Ishikawa (cell line): ENCODE data around the gene CCDC86.

Experiments
- CEBPB ChIP-seq: IDR thresholded peaks from 2 replicates; pipeline ENCODE4 v1.6.1; 2012
- CREB1 ChIP-seq: IDR thresholded peaks from 2 replicates; pipeline ENCODE4 v1.6.1; 2012; ENCODE audit warnings: low read depth
- EGR1 ChIP-seq: IDR thresholded peaks from 2 replicates; pipeline ENCODE4 v1.6.1; 2012
- EP300 ChIP-seq: IDR thresholded peaks from 2 replicates; pipeline ENCODE4 v1.6.1; 2012; ENCODE audit warnings: borderline replicate concordance
- FOXM1 ChIP-seq: IDR thresholded peaks from 2 replicates; pipeline ENCODE4 v1.6.1; 2012; ENCODE audit warnings: low read depth, borderline replicate concordance
- NFIC ChIP-seq: IDR thresholded peaks from 2 replicates; pipeline ENCODE4 v1.6.1; 2012
- RAD21 ChIP-seq: IDR thresholded peaks from 2 replicates; pipeline ENCODE4 v1.6.1; 2012; ENCODE audit warnings: low read depth
- TAF1 ChIP-seq: IDR thresholded peaks from 2 replicates; pipeline ENCODE4 v1.6.1; 2012; ENCODE audit warnings: low read depth, mild to moderate bottlenecking
- TCF12 ChIP-seq: IDR thresholded peaks from 2 replicates; pipeline ENCODE4 v1.6.1; 2012; ENCODE audit warnings: low read depth
- TEAD4 ChIP-seq: IDR thresholded peaks from 2 replicates; pipeline ENCODE4 v1.6.1; 2012
- YY1 ChIP-seq: IDR thresholded peaks from 2 replicates; pipeline ENCODE4 v1.6.1; 2012; ENCODE audit warnings: low read depth
- ZBTB7A ChIP-seq: IDR thresholded peaks from 2 replicates; pipeline ENCODE4 v1.6.1; 2012; ENCODE audit warnings: low read depth
- TF ChIP-seq, protein P1 (sequence below): IDR thresholded peaks from 2 replicates; pipeline ENCODE4 v1.6.1; 2012; ENCODE audit warnings: low read depth, mild to moderate bottlenecking
- TF ChIP-seq, protein P2 (sequence below): IDR thresholded peaks from 2 replicates; pipeline ENCODE4 v1.6.1; 2012
- TF ChIP-seq, protein P3 (sequence below): IDR thresholded peaks from 2 replicates; pipeline ENCODE4 v1.6.1; 2012

The CCDC86 gene, protein sequence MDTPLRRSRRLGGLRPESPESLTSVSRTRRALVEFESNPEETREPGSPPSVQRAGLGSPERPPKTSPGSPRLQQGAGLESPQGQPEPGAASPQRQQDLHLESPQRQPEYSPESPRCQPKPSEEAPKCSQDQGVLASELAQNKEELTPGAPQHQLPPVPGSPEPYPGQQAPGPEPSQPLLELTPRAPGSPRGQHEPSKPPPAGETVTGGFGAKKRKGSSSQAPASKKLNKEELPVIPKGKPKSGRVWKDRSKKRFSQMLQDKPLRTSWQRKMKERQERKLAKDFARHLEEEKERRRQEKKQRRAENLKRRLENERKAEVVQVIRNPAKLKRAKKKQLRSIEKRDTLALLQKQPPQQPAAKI

DNA sequence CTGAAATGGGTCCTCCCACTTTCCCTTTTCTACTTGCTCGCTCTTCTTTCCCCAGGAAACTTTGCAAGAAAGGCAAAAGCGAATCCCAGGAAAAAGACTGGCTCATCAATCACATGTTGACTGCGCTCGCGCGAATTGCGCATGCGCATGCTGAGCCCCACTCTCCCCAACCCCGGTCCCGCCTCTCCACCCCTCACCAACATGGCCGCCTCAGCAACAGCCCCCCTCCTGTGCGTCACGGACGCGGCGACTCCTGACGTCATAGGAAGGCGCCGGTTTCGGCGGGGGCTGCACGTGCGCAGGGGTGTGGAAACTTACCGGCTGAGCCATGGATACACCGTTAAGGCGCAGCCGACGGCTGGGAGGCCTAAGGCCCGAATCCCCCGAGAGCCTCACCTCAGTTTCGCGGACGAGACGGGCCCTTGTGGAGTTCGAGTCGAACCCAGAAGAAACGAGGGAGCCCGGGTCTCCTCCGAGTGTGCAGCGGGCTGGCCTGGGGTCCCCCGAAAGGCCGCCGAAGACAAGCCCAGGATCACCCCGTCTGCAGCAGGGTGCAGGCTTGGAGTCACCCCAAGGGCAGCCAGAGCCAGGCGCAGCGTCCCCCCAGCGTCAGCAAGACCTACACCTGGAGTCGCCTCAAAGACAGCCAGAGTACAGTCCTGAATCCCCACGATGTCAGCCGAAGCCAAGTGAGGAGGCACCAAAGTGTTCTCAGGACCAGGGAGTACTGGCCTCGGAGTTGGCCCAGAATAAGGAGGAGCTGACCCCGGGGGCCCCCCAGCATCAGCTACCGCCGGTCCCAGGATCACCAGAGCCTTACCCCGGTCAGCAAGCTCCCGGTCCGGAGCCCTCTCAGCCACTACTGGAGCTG lies at the start of gene CCDC86:
Gene CCDC86, plus strand, starts transcription at position 317 of the 871 bp plus-strand sequence. Its CDS starts 12 bp downstream, at position 329.
- TF ChIP-seq, protein P1, sequence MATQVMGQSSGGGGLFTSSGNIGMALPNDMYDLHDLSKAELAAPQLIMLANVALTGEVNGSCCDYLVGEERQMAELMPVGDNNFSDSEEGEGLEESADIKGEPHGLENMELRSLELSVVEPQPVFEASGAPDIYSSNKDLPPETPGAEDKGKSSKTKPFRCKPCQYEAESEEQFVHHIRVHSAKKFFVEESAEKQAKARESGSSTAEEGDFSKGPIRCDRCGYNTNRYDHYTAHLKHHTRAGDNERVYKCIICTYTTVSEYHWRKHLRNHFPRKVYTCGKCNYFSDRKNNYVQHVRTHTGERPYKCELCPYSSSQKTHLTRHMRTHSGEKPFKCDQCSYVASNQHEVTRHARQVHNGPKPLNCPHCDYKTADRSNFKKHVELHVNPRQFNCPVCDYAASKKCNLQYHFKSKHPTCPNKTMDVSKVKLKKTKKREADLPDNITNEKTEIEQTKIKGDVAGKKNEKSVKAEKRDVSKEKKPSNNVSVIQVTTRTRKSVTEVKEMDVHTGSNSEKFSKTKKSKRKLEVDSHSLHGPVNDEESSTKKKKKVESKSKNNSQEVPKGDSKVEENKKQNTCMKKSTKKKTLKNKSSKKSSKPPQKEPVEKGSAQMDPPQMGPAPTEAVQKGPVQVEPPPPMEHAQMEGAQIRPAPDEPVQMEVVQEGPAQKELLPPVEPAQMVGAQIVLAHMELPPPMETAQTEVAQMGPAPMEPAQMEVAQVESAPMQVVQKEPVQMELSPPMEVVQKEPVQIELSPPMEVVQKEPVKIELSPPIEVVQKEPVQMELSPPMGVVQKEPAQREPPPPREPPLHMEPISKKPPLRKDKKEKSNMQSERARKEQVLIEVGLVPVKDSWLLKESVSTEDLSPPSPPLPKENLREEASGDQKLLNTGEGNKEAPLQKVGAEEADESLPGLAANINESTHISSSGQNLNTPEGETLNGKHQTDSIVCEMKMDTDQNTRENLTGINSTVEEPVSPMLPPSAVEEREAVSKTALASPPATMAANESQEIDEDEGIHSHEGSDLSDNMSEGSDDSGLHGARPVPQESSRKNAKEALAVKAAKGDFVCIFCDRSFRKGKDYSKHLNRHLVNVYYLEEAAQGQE, result no peak
- TF ChIP-seq CEBPB (no peak), EP300 (peak; percentile 42; the same call in 1 of the 2 replicates), EGR1 (no peak), TCF12 (peak; percentile 71), YY1 (peak; percentile 98), RAD21 (no peak), ZBTB7A (peak; percentile 55; the same call in 1 of the 2 replicates), FOXM1 (no peak), TAF1 (peak; percentile 82), NFIC (no peak), CREB1 (peak; percentile 100)
- TF ChIP-seq, protein P2, sequence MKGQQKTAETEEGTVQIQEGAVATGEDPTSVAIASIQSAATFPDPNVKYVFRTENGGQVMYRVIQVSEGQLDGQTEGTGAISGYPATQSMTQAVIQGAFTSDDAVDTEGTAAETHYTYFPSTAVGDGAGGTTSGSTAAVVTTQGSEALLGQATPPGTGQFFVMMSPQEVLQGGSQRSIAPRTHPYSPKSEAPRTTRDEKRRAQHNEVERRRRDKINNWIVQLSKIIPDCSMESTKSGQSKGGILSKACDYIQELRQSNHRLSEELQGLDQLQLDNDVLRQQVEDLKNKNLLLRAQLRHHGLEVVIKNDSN, result peak; percentile 82
- TF ChIP-seq, protein P3, sequence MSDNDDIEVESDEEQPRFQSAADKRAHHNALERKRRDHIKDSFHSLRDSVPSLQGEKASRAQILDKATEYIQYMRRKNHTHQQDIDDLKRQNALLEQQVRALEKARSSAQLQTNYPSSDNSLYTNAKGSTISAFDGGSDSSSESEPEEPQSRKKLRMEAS, result peak; percentile 100

DNA sequence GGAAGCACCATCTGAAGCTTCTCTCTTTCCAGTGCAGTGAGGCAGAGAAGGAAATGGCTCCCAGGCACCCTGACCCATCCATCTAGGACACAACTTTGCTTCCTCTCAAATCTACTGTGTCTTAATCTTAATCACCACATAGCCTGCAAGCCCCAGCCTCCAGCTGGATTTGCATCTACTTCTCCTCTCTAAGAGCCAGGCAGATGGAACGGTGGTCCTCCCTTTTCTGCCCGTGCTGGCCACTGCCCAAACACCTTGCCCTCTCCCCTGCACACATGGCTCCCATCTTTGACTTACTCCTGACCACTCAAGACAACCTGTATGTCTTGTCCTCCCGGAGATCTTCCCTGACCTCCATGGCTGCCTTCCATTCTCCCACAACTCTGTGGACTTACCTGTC lies 49.4 kb upstream of the CCDC86 start:
- TF ChIP-seq ZBTB7A, result no peak
- TF ChIP-seq, protein P2, result no peak
- TF ChIP-seq TEAD4, result no peak

DNA sequence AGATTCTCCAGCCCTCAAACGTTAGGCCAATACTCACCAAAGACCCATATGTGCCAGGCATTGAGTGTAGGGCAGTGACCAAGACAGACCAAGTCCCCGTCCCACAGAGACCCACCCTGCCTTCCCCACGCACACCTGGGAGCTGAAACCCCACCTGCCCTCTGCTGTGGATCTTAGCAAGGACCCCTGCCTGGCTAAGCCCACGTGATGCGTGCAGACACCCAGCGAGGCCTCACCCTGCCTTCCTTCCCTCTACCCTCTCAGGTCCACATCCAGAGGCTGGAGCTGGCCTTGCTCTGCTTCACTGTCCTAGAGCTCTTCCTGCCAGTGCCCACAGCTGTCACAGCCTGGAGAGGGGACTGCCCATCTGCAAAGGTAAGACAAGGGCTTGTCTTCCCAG lies 46.6 kb upstream of the CCDC86 start:
- no peak for TF ChIP-seq EP300
- no peak for TF ChIP-seq TAF1
- no peak for TF ChIP-seq EGR1
- TF ChIP-seq RAD21, result no peak
- TF ChIP-seq CREB1, result no peak
- TF ChIP-seq TEAD4, result no peak

DNA sequence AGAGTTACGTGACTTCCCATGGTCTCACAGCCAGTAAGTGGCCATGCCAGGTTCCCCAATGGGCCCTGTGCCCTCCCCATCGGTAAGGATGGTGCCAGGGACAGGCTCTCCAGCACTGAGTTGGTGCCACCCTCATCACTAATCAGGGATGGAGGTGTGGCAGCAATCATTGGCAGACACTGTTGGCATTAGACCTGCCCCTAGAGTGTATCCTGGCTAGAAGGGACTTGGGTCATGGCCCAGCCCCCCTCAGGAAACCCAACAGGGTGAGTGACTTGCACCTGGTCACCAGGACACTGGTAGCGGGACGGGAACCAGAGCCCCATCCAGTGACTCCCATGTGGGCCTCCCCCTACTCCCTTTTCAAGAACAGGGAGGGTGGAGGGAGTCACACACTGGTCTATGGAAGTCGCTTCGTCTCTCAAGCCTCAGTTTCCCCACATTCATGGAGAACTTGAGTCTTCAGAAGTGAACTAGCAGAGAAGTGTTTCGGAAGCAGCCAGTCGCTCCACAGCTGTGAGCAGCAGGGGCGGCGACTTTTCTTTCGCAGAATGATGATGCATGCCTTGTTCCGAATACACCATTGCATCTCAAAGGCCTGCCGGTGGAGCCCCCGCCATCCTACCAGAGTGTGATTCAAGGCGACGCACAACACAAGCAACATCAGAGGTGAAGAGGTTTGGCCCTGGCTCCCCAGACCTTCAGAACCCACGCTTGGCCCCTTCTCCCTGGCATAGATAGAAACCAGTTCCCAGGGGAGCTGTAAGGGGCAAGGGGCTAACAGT lies 43.9 kb upstream of the CCDC86 start:
- TF ChIP-seq, protein P3, result no peak
- no peak for TF ChIP-seq NFIC
- no peak for TF ChIP-seq YY1
- TF ChIP-seq FOXM1, result no peak
- no peak for TF ChIP-seq ZBTB7A
- TF ChIP-seq TCF12, result no peak
- no peak for TF ChIP-seq CEBPB
- TF ChIP-seq, protein P2, result no peak
- no peak for TF ChIP-seq RAD21
- no peak for TF ChIP-seq CREB1
- TF ChIP-seq EP300, result no peak
- no peak for TF ChIP-seq TEAD4
- no peak for TF ChIP-seq EGR1
- TF ChIP-seq, protein P1, result no peak
